GM12864 (cell line): ENCODE results near the gene IL13RA2.

Experiments used
- DNase-seq: peaks from one replicate; pipeline ENCODE4 v3.0.0-alpha.2; 2011; ENCODE audit warnings: low read depth
- H3K4me3 ChIP-seq: 2 replicates; pipeline ENCODE4 v1.5.1; 2011; ENCODE audit warnings: mild to moderate bottlenecking, low read depth, low read length, control low read depth
- TF ChIP-seq, protein P1 (sequence below): IDR thresholded peaks from 2 replicates; pipeline ENCODE4 v1.5.1; 2011; ENCODE audit warnings: low read depth, mild to moderate bottlenecking, moderate library complexity, low read length, control low read depth, inconsistent platforms; ENCODE audit errors: missing control alignments

Gene IL13RA2, protein sequence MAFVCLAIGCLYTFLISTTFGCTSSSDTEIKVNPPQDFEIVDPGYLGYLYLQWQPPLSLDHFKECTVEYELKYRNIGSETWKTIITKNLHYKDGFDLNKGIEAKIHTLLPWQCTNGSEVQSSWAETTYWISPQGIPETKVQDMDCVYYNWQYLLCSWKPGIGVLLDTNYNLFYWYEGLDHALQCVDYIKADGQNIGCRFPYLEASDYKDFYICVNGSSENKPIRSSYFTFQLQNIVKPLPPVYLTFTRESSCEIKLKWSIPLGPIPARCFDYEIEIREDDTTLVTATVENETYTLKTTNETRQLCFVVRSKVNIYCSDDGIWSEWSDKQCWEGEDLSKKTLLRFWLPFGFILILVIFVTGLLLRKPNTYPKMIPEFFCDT

DNA sequence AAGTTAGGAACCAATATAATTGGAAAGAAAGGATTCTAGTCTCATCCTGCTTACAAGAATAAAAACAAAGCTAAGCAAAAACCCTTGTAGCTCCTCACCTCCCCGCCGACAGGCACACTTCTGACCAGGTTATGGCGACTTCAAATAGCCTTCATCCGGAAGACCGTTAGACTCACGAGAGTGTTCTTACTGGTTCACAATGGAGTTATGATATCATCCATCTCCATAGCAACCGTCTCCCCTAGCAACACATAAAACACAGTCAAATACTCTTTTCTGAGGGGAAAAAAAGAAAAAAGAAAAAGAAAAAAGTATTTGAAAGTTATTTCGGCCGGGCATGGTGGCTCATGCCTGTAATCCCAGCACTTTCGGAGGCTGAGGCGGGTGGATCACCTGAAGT, at the start of gene IL13RA2:
IL13RA2 (minus strand) TSS at position 162 of the 400 bp plus-strand sequence. CDS start 347 bp downstream, outside the sequence.
- TF ChIP-seq, protein P1, sequence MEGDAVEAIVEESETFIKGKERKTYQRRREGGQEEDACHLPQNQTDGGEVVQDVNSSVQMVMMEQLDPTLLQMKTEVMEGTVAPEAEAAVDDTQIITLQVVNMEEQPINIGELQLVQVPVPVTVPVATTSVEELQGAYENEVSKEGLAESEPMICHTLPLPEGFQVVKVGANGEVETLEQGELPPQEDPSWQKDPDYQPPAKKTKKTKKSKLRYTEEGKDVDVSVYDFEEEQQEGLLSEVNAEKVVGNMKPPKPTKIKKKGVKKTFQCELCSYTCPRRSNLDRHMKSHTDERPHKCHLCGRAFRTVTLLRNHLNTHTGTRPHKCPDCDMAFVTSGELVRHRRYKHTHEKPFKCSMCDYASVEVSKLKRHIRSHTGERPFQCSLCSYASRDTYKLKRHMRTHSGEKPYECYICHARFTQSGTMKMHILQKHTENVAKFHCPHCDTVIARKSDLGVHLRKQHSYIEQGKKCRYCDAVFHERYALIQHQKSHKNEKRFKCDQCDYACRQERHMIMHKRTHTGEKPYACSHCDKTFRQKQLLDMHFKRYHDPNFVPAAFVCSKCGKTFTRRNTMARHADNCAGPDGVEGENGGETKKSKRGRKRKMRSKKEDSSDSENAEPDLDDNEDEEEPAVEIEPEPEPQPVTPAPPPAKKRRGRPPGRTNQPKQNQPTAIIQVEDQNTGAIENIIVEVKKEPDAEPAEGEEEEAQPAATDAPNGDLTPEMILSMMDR, result no peak
- H3K4me3 ChIP-seq, result no peak within 1 kb of the TSS
- no peak for DNase-seq

DNA sequence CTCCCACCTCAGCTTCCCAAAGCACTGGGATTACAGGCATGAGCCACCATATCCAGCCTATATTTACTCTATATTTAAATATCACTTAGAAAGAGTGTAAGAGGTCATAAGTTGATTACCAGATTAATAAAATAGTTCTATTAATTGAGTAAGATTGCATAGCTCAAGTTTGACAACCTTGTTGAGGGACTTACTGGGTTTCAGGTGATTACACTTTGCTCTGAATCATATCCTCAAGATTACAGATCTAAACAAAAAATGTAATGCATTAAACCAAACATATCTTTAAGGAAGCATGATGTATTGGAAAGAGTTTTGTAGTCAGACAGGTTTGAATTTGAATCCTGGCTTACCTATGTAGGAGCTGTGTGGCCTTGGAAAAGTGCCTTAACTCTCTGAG, 47.9 kb upstream of the IL13RA2 start:
- TF ChIP-seq, protein P1, result no peak
- no peak overlapping the region for H3K4me3 ChIP-seq
- DNase-seq, result no peak

DNA sequence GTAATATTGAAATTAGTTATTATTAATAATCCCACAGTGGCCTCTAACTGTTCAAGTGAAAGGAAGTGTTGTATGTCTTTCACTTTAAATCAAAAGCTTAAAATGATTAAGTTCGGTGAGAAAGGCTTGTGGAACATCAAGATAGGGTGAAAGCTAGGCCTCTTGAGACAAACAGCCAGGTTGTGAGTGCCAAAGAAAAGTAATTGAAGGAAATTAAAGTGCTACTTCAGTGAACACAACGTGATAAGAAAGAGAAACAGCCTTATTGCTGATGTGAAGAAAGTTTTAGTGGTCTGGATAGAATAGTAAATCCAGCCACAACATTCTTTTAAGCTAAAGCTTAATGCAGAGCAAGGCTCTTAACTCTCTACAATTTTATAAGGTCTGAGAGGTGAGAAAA, 42.6 kb upstream of the IL13RA2 start:
- no peak for DNase-seq
- TF ChIP-seq, protein P1, result no peak
- H3K4me3 ChIP-seq, result no peak overlapping the region

DNA sequence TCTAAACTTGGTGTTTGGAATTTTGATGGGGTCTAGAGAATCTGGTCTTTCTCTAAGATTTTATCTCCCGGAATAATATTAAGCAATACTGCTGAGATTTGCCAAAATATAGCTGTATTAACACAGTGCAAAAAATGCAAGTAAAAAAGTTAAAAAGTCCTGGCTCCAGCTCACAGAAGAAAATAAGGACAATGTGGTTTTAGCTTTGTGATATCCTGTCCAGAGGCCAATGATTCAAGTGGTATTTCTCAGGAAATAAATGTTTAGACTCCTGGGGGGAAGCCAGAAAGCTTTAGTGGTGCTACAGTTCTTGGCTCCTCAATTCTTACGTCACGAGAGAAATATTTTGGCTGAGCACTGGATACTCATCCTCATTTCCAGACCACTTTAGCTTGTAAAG, 40.9 kb upstream of the IL13RA2 start:
- H3K4me3 ChIP-seq, result no peak overlapping the region
- DNase-seq, result no peak
- TF ChIP-seq, protein P1, result no peak

DNA sequence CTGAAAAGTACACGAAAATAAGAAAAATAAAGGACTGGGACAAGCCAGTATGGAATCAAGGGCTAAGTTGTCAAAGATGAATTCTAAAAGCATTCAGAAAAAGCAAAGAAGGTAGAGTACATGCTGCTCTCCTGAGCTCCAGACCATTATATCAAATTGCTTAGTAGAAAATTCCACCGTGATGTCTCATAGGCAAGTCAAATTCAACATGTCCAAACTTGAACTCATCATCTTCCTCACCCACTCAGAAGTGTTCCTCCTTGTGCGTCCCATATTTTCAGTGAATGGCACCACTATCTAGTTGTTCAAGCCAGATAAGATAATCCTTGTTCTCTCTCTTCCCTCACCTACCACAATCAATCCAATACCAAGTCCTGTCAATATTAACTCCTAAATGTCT, 37.5 kb upstream of the IL13RA2 start:
- H3K4me3 ChIP-seq, result no peak overlapping the region
- TF ChIP-seq, protein P1, result no peak
- no peak for DNase-seq

DNA sequence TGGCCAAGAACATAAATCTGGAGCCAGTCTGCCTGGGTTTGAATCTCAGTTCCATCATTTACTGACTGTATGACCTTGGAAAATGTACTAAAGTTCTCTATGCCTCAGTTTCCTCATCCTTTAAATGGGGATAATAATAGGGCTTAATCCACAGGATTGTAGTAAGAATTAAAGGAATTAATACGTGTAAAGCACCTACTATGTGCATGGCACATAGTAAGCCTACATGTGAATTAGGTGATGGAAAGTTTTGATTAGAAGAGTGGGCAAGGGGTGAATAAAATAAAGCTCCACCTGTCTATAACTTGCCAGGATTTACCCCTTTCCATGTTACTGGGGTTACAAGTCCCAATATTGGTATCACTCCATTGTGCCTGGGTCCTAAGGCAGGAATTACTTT, 35.8 kb upstream of the IL13RA2 start:
- H3K4me3 ChIP-seq, result no peak overlapping the region
- TF ChIP-seq, protein P1, result no peak
- no peak for DNase-seq

DNA sequence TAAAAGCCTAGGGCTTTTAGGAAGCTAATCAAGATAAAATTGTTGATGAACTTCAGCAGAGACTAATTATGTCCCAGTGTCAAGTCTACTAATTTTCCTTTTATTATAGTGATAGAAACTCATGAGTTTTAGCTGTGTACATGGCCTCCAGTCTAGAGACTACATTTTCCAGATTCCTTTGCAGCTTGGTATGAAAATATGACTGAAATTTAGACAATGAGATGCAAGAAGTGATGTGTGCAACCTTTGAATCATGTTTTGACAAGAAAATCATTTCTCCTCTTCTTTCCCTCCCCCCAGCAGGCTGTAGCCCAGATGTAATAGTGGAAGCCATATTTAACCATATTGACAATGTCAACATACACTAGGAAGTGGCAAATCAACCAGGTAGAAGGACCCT, 30.3 kb upstream of the IL13RA2 start:
- H3K4me3 ChIP-seq, result no peak overlapping the region
- TF ChIP-seq, protein P1, result no peak
- DNase-seq, result no peak
